ENCODE results near the gene PCMTD2. TPM values are rescaled to one million over a fixed set of nuclear protein-coding genes. Genes with fewer than 3 reads are reported as not detected.

Gene PCMTD2
- total RNA-seq, 1 experiment from 2014 or later = 52.0 TPM

DNA sequence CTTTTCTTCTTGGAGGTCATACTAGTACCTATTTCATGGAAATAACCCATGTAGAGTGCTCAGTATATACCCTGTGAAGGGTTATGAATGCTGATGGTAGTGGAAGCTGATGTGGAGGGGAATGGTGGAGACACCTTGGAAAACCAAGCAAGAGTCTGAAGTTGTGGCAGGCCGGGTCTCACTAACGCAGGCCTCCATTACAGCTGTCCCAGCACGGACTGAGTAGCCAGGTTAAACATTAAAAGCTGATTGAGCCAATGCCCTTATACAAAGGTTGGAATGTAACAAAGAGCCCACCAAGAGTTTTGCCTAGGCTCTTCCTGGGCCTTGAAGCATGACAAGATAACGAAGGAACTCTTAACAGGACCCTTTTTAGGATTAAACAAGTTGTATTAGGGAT, 2.1 kb upstream of the PCMTD2 start:
- H3K9me3 Mint-ChIP-seq = no peaks in the 10 kb centered on the region

More for the DNA sequence above, 2.1 kb upstream of the PCMTD2 start:
- no peak overlapping the region for H4K8ac ChIP-seq (replicated peaks; ENCODE audit: insufficient read length, low read depth, low read length)
- WGBS (ENCODE audit: extremely low coverage, insufficient read length, low lambda C conversion rate) = no CpG with 5 or more reads among the region's 4 CpGs
- no peak overlapping the region for H3K9ac ChIP-seq (ENCODE audit: extremely low read depth, insufficient read length, low read length)
- H3T11ph ChIP-seq (ENCODE audit: low read length) = no peak overlapping the region
- H2BK15ac ChIP-seq (ENCODE audit: low read depth, low read length) = no peak overlapping the region
- peaks cover 35% of the 10 kb centered on the region for H3K27me3 Mint-ChIP-seq (ENCODE audit: low read depth)
- H3K23ac ChIP-seq (ENCODE audit: insufficient read length, low read depth, low read length) = no peak overlapping the region
- H4K91ac ChIP-seq (ENCODE audit: insufficient read length, low read depth, low read length) = no peak overlapping the region
- H4K20me1 ChIP-seq (ENCODE audit: control insufficient read depth, insufficient read depth, insufficient read length) = no peaks in the 10 kb centered on the region
- no peak for TF ChIP-seq CTCF (conservative IDR thresholded peaks at IDR 0.05)
- H2BK12ac ChIP-seq (ENCODE audit: insufficient read length, low read depth, low read length) = no peak overlapping the region
- H3K27me3 ChIP-seq (ENCODE audit: insufficient read depth, low read length) = no peaks in the 10 kb centered on the region; the same call in 1 of the 2 replicates
- no peak overlapping the region for H4K5ac ChIP-seq (ENCODE audit: insufficient read length, low read depth, low read length)
- H3K14ac ChIP-seq (ENCODE audit: insufficient read depth, low read length) = no peak overlapping the region
- no peak overlapping the region for H3K4me3 Mint-ChIP-seq
- peaks cover 22 to 25% of the 10 kb centered on the region in 2 experiments for H3K4me1 Mint-ChIP-seq
- peaks cover 5% of the 10 kb centered on the region; the same call in 1 of the 2 replicates for H3K79me2 ChIP-seq (ENCODE audit: insufficient read depth, low read length)
- no peak overlapping the region for H3K27ac ChIP-seq (ENCODE audit: insufficient read length, low read depth, low read length)
- no peak overlapping the region for H3K27ac Mint-ChIP-seq
- H3K4me1 ChIP-seq (ENCODE audit: insufficient read depth, low read length) = no peaks in the 10 kb centered on the region
- H2BK120ac ChIP-seq (ENCODE audit: low read depth, low read length, poor library complexity, severe bottlenecking) = no peak overlapping the region
- DNase-seq = no peak
- H3K36me3 Mint-ChIP-seq (ENCODE audit: insufficient read depth in 1 of 3, low read depth in 3 of 3) = no peaks in the 10 kb centered on the region
- no peak overlapping the region for H2BK20ac ChIP-seq (ENCODE audit: low read depth, low read length, poor library complexity, severe bottlenecking)
- peaks cover 12% of the 10 kb centered on the region for H3K23me2 ChIP-seq (ENCODE audit: insufficient read length, low read depth, low read length, poor library complexity, severe bottlenecking)
- H2AFZ ChIP-seq (ENCODE audit: low read length) = no peak overlapping the region
- H3K79me1 ChIP-seq (ENCODE audit: insufficient read depth, low read depth, low read length, poor library complexity, severe bottlenecking) = peaks cover 3% of the 10 kb centered on the region
- H3K4me2 ChIP-seq (ENCODE audit: insufficient read depth, insufficient read length, low read length) = no peak overlapping the region
- H3K4ac ChIP-seq (ENCODE audit: low read depth, low read length) = no peak overlapping the region
- H2AK5ac ChIP-seq (ENCODE audit: insufficient read length, low read length) = no peak overlapping the region
- no peak overlapping the region for H3K56ac ChIP-seq (ENCODE audit: insufficient read length, low read depth, low read length)
- no peak overlapping the region for H2BK5ac ChIP-seq (ENCODE audit: insufficient read length, low read length)
- H3K18ac ChIP-seq (ENCODE audit: insufficient read length, low read depth, low read length) = no peak overlapping the region
- H3K9me3 ChIP-seq (ENCODE audit: control insufficient read depth, low read depth, low read length) = no peaks in the 10 kb centered on the region
